A673 (cell line): ENCODE results near the gene IWS1. TPM values are rescaled to one million over a fixed set of nuclear protein-coding genes. Genes with fewer than 3 reads are reported as not detected.

ENCODE experiments used
- BruUV-seq: library from RNA; stranded (reverse); fragments of 400-500 nt; replicated peaks from 2 replicates; lab custom pipeline; 2021; lab: Mats Ljungman, UMichigan
- CTCF ChIA-PET: fragments of 300-600 bp; sonication (Branson Sonifier 250); formaldehyde crosslinking; loops from one replicate; lab custom pipeline; 2022; ENCODE audit warnings: antibody characterized with exemption; lab: Charles Lee
- POLR2A ChIA-PET: fragments of 300-600 bp; sonication (Branson Sonifier 250); formaldehyde crosslinking; loops from one replicate; lab custom pipeline; 2022; ENCODE audit warnings: antibody characterized with exemption; ENCODE audit not compliant: low non-redundant PET; lab: Charles Lee
- DNase-seq: peaks from one replicate; pipeline ENCODE4 v3.0.0-alpha.2; 2015; ENCODE audit warnings: low spot score
- H3K27ac ChIP-seq: fragments of 200-600 bp; sonication (generic); 2 replicates; pipeline ENCODE4 v1.5.1; 2016; ENCODE audit warnings: mixed run types, low read depth, mild to moderate bottlenecking, mixed read lengths, antibody characterized with exemption, low read length; ENCODE audit not compliant: poor library complexity, severe bottlenecking
- H3K27me3 ChIP-seq: fragments of 200-600 bp; sonication (generic); replicated peaks from 2 replicates; pipeline ENCODE4 v1.6.1; 2017; ENCODE audit warnings: mixed run types, low read depth, mild to moderate bottlenecking, mixed read lengths, antibody characterized with exemption, low read length; ENCODE audit not compliant: insufficient read depth, poor library complexity
- H3K36me3 ChIP-seq: fragments of 200-600 bp; sonication (generic); 2 replicates; pipeline ENCODE4 v1.6.1; 2016; ENCODE audit warnings: mixed run types, mild to moderate bottlenecking, mixed read lengths, antibody characterized with exemption, low read length; ENCODE audit not compliant: insufficient read depth, poor library complexity, severe bottlenecking
- H3K4me1 ChIP-seq: fragments of 200-600 bp; sonication (generic); 2 replicates; pipeline ENCODE4 v1.6.1; 2017; ENCODE audit warnings: mixed run types, mild to moderate bottlenecking, mixed read lengths, antibody characterized with exemption, low read length; ENCODE audit not compliant: insufficient read depth, poor library complexity, severe bottlenecking
- H3K4me3 ChIP-seq: fragments of 200-600 bp; sonication (generic); 2 replicates; pipeline ENCODE4 v1.5.1; 2016; ENCODE audit warnings: low read depth, mixed run types, mild to moderate bottlenecking, mixed read lengths, low read length; ENCODE audit not compliant: poor library complexity, severe bottlenecking
- H3K9me3 ChIP-seq: fragments of 200-600 bp; sonication (generic); 2 replicates; pipeline ENCODE4 v1.6.1; 2016; ENCODE audit warnings: mixed run types, low read depth, mild to moderate bottlenecking, mixed read lengths, antibody characterized with exemption, low read length; ENCODE audit not compliant: poor library complexity, severe bottlenecking
- EZH2 ChIP-seq: fragments of 200-600 bp; sonication (generic); IDR thresholded peaks from 2 replicates; pipeline ENCODE4 v1.6.1; 2017; ENCODE audit warnings: borderline replicate concordance, low read depth, mild to moderate bottlenecking, mixed read lengths, antibody characterized with exemption, low read length; ENCODE audit not compliant: poor library complexity, severe bottlenecking
- intact Hi-C: fragments of 100-400 bp; cut with micrococcal nuclease; formaldehyde crosslinking; loops from one replicate; pipeline ENCODE4 v1.10.0; 2022; ENCODE audit not compliant: unreplicated experiment
- total RNA-seq: library from RNA; stranded (reverse); gene quantifications from 2 replicates; pipeline ENCODE4 v1.2.3, GENCODE V29; 2021
- TF ChIP-seq, protein P1 (sequence below): fragments of 300-800, 200-600 bp; sonication (generic); conservative IDR thresholded peaks from 2 replicates; pipeline ENCODE4 v1.5.1; 2017; ENCODE audit warnings: low read depth, mild to moderate bottlenecking, antibody characterized with exemption, low read length, moderate library complexity, mixed read lengths

IWS1 gene
- total RNA-seq, 1 experiment from 2014 or later: 67.2 TPM

- TF ChIP-seq EZH2: no peak
- TF ChIP-seq, protein P1, sequence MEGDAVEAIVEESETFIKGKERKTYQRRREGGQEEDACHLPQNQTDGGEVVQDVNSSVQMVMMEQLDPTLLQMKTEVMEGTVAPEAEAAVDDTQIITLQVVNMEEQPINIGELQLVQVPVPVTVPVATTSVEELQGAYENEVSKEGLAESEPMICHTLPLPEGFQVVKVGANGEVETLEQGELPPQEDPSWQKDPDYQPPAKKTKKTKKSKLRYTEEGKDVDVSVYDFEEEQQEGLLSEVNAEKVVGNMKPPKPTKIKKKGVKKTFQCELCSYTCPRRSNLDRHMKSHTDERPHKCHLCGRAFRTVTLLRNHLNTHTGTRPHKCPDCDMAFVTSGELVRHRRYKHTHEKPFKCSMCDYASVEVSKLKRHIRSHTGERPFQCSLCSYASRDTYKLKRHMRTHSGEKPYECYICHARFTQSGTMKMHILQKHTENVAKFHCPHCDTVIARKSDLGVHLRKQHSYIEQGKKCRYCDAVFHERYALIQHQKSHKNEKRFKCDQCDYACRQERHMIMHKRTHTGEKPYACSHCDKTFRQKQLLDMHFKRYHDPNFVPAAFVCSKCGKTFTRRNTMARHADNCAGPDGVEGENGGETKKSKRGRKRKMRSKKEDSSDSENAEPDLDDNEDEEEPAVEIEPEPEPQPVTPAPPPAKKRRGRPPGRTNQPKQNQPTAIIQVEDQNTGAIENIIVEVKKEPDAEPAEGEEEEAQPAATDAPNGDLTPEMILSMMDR: no peak
- H3K4me1 ChIP-seq: no peaks in the 10 kb centered on the region
- no peaks in the 10 kb centered on the region for H3K36me3 ChIP-seq
- POLR2A ChIA-PET: no interaction called here
- no peaks in the 10 kb centered on the region for H3K9me3 ChIP-seq
- no peak for DNase-seq
- intact Hi-C loops: no loop called here
- H3K27me3 ChIP-seq: no peaks in the 10 kb centered on the region
- no peak overlapping the region for H3K4me3 ChIP-seq
- CTCF ChIA-PET: no interaction called here
- no TSS peak for BruUV-seq
- no peak overlapping the region for H3K27ac ChIP-seq
Measured at GRCh38 chr2:127437056-127437455, 89.2 kb downstream of the IWS1 start.

DNA sequence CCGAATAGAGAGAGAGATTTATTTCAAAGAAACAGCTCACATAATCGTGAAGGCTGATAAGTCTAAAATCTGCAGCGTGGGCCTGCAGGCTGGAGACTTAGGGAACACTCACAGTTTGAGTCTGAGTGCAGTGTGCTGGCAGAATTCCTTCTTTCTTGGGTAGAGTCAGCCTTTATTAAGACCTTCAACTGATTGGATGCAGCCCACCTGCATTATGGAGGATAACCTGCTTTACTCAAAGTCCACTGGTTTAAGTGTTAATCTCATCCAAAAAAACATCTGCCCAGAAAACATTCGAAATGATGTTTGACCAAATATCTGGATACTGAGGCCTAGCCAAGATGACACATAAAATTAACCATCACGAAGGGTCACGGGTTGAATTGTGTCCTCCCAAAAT is 91.8 kb downstream of the IWS1 start:
- CTCF ChIA-PET: no interaction called here
- H3K27ac ChIP-seq: no peak overlapping the region
- no peaks in the 10 kb centered on the region for H3K9me3 ChIP-seq
- no peaks in the 10 kb centered on the region for H3K36me3 ChIP-seq
- intact Hi-C loops: no loop called here
- POLR2A ChIA-PET: no interaction called here
- no peaks in the 10 kb centered on the region for H3K27me3 ChIP-seq
- no TSS peak for BruUV-seq
- no peak for TF ChIP-seq EZH2
- TF ChIP-seq, protein P1: no peak
- no peak overlapping the region for H3K4me3 ChIP-seq
- no peak for DNase-seq
- H3K4me1 ChIP-seq: no peaks in the 10 kb centered on the region

GRCh38 chr2:127431408-127432023 is 94.8 kb downstream of the IWS1 start:
- no TSS peak for BruUV-seq
- POLR2A ChIA-PET: no interaction called here

More at GRCh38 chr2:127431408-127432023, 94.8 kb downstream of the IWS1 start:
- no peaks in the 10 kb centered on the region for H3K9me3 ChIP-seq
- H3K36me3 ChIP-seq: no peaks in the 10 kb centered on the region
- H3K4me3 ChIP-seq: no peak overlapping the region
- H3K4me1 ChIP-seq: no peaks in the 10 kb centered on the region
- intact Hi-C loops: no loop called here
- TF ChIP-seq, protein P1: no peak
- no peak for TF ChIP-seq EZH2
- DNase-seq: no peak
- H3K27ac ChIP-seq: no peak overlapping the region
- CTCF ChIA-PET: no interaction called here
- no peaks in the 10 kb centered on the region for H3K27me3 ChIP-seq

Other genes with a start within 250 kb of the IWS1 start
- 69.5 and 70.2 TPM in 2 replicates for gene ERCC3, start 232.3 kb downstream of the IWS1 start, total RNA-seq
- gene MAP3K2, start 138.5 kb downstream of the IWS1 start, total RNA-seq: 54.8 and 55.1 TPM in 2 replicates
- gene PROC, start 108.1 kb downstream of the IWS1 start, total RNA-seq: 0.37 TPM in 1 of 2 replicates, not detected in the other
- gene MYO7B, start 9.2 kb upstream of the IWS1 start, total RNA-seq: 0.24 TPM in 1 of 2 replicates, not detected in the other
- gene GPR17, start 119.7 kb upstream of the IWS1 start, total RNA-seq: 0.28 and 0.45 TPM in 2 replicates
- 1.2 and 1.5 TPM in 2 replicates for gene LIMS2, start 149.0 kb upstream of the IWS1 start, total RNA-seq
- 7.1 and 7.6 TPM in 2 replicates for gene SFT2D3, start 175.0 kb upstream of the IWS1 start, total RNA-seq